ENCODE results near the gene TSR3.
"Not testable (repeated sequence)": the region's sequence is repeated elsewhere in the genome, so short reads cannot be mapped to it uniquely, and the experiment has no call there.

Gene TSR3

DNA sequence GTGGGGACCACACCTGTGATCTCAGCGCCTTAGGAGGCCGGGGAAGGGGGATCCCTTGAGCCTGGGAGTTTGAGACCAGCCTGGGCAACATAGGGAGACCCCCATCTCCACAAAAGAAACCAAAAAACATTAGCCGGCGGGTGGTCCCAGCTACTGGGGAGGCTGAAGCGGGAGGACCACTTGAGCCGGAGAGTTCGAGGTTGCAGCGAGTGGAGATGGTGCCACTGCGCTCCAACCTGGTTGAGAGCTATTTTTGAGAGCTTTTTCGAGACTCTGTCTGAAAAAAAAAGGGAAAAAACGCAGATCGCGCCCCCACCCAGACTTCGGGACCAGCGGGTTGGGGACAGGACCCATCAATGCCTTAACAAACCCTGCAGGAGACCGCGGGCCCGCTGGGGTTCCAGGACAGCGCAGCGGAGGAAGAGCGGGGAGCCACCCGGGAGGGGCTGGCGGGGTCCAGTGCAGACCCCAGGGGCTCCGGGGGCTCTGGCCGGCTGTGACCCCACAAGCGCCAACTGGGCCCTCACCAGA lies 19.0 kb downstream of the TSR3 start:
- no peak for DNase-seq (ENCODE audit: low read depth)
- TF ChIP-seq, protein P1, sequence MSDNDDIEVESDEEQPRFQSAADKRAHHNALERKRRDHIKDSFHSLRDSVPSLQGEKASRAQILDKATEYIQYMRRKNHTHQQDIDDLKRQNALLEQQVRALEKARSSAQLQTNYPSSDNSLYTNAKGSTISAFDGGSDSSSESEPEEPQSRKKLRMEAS (IDR thresholded peaks at IDR 0.05; ENCODE audit: low read depth, low read length), result no peak
- TF ChIP-seq MYC (IDR thresholded peaks at IDR 0.05; ENCODE audit: low read depth, low read length) (no peak), POLR2A (IDR thresholded peaks at IDR 0.05; ENCODE audit: extremely low read depth, insufficient read length) (no peak)
- TF ChIP-seq, protein P2, sequence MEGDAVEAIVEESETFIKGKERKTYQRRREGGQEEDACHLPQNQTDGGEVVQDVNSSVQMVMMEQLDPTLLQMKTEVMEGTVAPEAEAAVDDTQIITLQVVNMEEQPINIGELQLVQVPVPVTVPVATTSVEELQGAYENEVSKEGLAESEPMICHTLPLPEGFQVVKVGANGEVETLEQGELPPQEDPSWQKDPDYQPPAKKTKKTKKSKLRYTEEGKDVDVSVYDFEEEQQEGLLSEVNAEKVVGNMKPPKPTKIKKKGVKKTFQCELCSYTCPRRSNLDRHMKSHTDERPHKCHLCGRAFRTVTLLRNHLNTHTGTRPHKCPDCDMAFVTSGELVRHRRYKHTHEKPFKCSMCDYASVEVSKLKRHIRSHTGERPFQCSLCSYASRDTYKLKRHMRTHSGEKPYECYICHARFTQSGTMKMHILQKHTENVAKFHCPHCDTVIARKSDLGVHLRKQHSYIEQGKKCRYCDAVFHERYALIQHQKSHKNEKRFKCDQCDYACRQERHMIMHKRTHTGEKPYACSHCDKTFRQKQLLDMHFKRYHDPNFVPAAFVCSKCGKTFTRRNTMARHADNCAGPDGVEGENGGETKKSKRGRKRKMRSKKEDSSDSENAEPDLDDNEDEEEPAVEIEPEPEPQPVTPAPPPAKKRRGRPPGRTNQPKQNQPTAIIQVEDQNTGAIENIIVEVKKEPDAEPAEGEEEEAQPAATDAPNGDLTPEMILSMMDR (IDR thresholded peaks at IDR 0.05; ENCODE audit: low read depth, low read length), result no peak
- no peak overlapping the region for H3K4me3 ChIP-seq (ENCODE audit: low read depth, low read length)

DNA sequence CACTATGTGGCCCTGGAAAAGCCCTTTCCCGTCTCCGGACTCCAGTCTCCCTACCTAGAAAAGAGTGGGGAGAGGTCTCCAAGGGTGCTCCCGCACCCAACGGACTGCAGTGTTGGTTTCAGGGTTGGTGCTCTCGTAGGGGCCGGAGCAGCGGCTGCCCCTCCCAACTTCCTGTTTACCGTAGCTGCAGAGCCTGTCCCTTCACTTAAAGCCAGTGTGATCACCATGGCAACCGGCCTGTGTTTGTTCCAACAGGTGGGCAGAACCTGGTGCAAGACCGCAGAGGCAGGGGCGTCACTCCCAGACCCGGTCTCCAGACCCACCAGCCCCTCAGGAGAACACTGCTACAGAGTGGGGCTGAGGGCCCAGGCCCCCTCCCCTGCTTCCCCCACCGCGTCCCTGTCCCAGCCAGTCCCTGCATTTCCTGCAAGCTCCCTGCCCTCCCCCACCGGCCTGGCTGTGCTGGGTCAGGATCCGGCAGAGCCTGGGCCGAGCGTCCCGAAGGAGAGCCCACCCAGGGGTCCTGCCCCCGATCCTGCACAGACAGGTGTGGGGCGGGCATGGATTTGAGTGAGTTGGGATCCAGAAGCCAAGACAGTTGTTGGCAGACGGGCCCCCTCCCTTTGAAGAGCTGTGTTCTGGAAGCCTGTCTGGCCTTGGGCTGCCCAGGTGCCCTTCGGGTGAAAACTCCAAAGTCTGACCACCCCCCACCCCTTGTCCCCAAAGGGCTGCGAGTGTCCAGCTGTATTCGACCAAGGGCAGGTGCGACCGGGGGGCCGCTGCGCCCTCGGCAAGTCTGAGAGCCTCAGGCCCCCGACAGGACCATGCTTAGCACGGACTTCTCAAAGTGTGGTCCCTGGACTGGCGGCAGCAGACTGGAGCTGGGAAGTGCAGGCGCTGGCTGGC lies 19.7 kb downstream of the TSR3 start:
- DNase-seq (ENCODE audit: low read depth), result peak; percentile 61
- no peak overlapping the region for H3K4me3 ChIP-seq (ENCODE audit: low read depth, low read length)
- TF ChIP-seq, protein P2 (IDR thresholded peaks at IDR 0.05; ENCODE audit: low read depth, low read length), result no peak
- no peak for TF ChIP-seq POLR2A (IDR thresholded peaks at IDR 0.05; ENCODE audit: extremely low read depth, insufficient read length)

DNA sequence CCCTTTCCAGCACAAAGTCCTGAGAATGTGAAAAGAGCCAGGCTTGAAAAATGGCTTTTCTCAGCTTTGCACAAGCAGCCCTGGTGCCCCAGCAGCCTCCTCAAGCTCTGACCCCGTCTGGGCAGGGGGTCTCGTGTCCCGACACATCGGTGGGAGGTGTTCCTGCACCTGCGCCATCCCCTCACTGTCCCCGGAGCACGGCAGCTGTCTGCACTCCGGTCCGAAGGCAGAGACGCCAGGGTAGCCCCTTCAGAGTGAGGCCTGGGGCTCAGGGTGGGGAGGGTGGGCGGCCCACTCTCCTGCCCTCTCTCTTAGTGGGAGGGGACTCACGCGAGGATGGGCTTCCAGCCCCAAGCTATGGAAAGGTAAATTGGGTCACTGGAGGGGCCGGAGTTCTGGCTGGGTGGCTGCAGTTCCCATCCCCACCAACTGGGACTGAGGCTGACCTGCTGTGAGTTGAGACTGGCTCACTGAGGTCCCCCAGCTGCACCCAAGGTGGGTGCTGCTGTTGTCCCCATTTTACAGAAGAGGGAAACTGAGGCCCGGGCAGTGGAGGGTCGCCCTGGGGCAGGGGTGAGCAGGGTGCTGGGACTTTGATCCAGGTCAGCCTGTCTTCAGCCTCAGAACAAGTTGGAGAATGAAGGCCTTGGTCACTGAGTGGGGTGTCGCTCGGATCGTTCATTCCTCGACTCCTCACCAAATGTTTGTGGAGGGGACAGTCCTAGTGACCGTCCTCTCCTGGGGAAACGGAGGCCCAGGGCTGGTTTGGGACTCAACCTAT lies 20.6 kb downstream of the TSR3 start:
- TF ChIP-seq, protein P2 (IDR thresholded peaks at IDR 0.05; ENCODE audit: low read depth, low read length), result no peak
- no peak for TF ChIP-seq POLR2A (IDR thresholded peaks at IDR 0.05; ENCODE audit: extremely low read depth, insufficient read length)
- TF ChIP-seq, protein P1 (IDR thresholded peaks at IDR 0.05; ENCODE audit: low read depth, low read length), result no peak
- no peak for TF ChIP-seq MYC (IDR thresholded peaks at IDR 0.05; ENCODE audit: low read depth, low read length)
- DNase-seq (ENCODE audit: low read depth), result no peak
- H3K4me3 ChIP-seq (ENCODE audit: low read depth, low read length), result no peak overlapping the region

DNA sequence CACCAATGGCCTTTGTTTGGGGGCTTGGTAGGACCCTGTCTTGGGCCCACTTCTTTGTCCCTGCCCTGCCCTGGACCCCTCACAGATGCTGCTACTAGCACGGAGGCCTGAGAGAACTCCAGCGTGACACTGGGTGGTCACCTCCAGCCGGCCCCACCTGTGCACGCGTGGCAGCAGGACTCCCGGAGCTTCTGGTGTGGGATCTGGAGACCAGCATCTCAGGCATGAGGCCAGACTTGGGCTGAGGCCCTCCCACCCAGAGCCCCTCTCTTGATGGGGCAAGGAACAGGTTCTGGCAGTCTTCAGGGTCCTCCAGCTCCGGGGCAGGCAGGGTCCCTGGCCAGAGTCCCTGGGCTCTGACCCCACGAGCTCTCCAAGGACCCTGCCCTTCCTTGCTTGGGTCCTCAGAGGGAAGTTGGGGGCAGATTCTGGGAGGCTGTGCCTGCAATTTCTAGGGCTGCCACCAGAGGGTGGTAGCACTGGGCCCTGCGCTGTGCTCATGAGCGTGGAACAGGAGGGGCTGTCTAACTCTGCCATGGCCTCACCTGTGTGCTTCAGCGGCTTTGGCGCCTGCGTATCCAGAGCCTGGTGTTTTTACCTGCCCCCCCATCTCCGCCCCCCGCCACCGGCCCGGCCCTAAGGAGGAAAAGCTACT lies 21.3 kb downstream of the TSR3 start:
- TF ChIP-seq, protein P2 (IDR thresholded peaks at IDR 0.05; ENCODE audit: low read depth, low read length), result peak; percentile 75
- TF ChIP-seq POLR2A (IDR thresholded peaks at IDR 0.05; ENCODE audit: extremely low read depth, insufficient read length), result no peak
- peak; percentile 36 for DNase-seq (ENCODE audit: low read depth)
- no peak overlapping the region for H3K4me3 ChIP-seq (ENCODE audit: low read depth, low read length)

DNA sequence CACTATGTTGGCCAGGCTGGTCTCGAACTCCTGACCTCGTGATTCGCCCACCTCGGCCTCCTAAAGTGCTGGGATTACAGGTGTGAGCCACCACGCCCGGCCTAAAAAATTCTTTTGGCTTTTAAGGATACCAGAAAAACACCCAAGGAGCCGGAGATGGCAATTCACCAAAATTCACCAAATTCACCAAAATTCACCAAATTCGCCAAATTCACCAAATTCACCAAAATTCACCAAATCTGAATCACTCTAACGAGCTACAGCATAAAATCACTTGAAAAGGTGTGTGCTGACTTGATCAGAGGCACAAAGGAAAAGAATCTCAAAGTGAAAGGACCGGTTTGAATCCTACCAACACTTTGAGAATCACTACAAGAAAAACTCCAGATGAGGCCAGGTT lies 22.7 kb downstream of the TSR3 start:
- DNase-seq (ENCODE audit: low read depth); H3K4me3 ChIP-seq (ENCODE audit: low read depth, low read length): not testable (repeated sequence)

DNA sequence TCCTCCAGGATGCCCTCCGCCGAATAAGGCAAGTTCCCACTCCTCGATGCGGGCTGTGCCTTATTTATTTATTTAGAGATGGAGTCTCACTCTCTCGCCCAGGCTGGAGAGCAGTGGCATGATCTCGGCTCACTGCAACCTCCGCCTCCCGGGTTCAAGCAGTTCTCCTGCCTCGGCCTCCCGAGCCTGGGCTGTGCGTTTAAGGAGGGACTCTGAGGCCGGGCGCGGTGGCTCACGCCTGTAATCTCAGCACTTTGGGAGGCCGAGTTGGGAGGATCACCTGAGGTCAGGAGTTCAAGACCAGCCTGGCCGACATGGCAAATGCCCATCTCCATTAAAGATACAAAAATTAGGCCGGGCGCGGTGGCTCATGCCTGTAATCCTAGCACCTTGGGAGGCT lies 23.5 kb downstream of the TSR3 start:
- H3K4me3 ChIP-seq (ENCODE audit: low read depth, low read length); DNase-seq (ENCODE audit: low read depth): not testable (repeated sequence)

Measured in NB4 (cell line).